IPS-20b (cell line): ENCODE measurements around the gene MCOLN1.

Experiments used
- H3K27ac ChIP-seq: one replicate; pipeline ENCODE4 v1.5.1; 2013; ENCODE audit warnings: low read length
- H3K27me3 ChIP-seq: 2 replicates; pipeline ENCODE4 v1.6.1; 2013; ENCODE audit warnings: mild to moderate bottlenecking, low read length, inconsistent platforms; ENCODE audit not compliant: insufficient read depth
- H3K36me3 ChIP-seq: 2 replicates; pipeline ENCODE4 v1.6.1; 2013; ENCODE audit warnings: low read depth, mild to moderate bottlenecking, inconsistent platforms, low read length, moderate library complexity; ENCODE audit not compliant: insufficient read depth
- H3K4me1 ChIP-seq: 2 replicates; pipeline ENCODE4 v1.6.1; 2013; ENCODE audit warnings: mild to moderate bottlenecking, control low read depth, inconsistent platforms, low read length, moderate library complexity; ENCODE audit not compliant: insufficient read depth
- H3K4me3 ChIP-seq: 2 replicates; pipeline ENCODE4 v1.5.1; 2013; ENCODE audit warnings: mild to moderate bottlenecking, low read length, inconsistent platforms
- H3K9ac ChIP-seq: 2 replicates; pipeline ENCODE4 v1.6.1; 2013; ENCODE audit warnings: low read depth, mild to moderate bottlenecking, inconsistent platforms, low read length, moderate library complexity
- H3K9me3 ChIP-seq: 2 replicates; pipeline ENCODE4 v1.6.1; 2013; ENCODE audit warnings: mild to moderate bottlenecking, low read depth, low read length, inconsistent platforms; ENCODE audit not compliant: insufficient read depth

Gene MCOLN1

DNA sequence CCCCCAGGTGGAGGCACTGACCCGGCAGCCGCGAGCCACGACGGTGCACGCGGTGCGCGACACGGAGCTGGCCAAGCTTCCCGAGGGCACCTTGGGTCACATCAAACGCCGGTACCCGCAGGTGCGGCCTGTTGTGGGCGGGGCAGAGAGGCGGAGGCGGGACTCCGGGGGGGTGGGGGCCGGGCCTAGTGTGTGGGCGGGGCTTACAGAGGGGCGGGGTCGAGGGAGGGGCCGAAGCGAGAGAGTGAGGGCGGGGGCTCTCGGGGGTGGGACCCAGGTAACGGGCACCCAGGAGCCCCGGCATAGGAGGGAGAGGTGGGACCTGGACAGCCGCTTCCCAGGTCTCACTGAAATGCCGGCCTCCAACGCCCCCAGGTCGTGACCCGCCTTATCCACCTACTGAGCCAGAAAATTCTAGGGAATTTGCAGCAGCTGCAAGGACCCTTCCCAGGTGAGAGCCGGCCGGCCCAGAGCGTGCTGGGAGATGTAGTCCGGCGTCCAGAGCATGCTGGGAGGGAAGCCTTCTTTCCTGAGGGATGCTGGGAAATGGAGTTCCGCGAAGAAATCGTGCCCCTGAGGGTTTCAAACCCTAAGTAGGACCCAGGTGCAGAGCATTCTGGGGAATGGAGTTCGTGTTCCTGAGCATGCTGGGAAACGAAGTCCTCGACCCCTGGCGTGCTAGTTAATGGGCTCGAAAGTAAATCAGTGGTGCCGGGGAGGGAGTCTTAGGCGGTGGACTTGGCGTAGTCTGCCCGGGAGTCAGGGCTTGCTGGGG lies 28.8 kb downstream of the MCOLN1 start:
- no peaks in the 10 kb centered on the region for H3K4me1 ChIP-seq
- peaks cover 5% of the 10 kb centered on the region; the same call in 1 of the 2 replicates for H3K36me3 ChIP-seq
- H3K27ac ChIP-seq = no peak overlapping the region
- peak overlapping the region; percentile 62; the same call in 1 of the 2 replicates for H3K4me3 ChIP-seq
- no peaks in the 10 kb centered on the region for H3K27me3 ChIP-seq
- no peak overlapping the region for H3K9ac ChIP-seq
- no peaks in the 10 kb centered on the region for H3K9me3 ChIP-seq

DNA sequence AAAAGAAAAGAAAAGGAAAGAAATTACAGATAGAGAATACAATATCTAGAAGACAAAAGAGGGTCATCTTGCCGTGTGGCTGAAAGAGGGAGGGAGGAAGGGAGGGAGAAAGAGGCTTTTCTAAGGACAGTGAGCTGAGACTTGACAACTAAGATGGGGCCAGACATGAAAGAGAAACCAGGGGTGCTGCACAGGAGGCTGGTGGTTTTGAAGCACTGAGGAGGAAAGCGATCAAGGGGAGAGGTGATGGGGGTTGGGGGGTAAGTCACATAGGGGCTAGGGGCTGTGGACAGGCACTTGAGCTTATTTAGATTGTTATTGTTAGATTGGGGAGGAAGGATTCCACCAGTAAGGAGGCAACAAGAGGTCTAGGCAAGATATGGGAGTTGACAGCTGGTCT lies 30.4 kb downstream of the MCOLN1 start:
- Histone ChIP-seq H3K4me3 (no peak overlapping the region), H3K9me3 (no peaks in the 10 kb centered on the region), H3K4me1 (no peaks in the 10 kb centered on the region), H3K27me3 (no peaks in the 10 kb centered on the region), H3K36me3 (peaks cover 18% of the 10 kb centered on the region), H3K27ac (no peak overlapping the region), H3K9ac (no peak overlapping the region)

DNA sequence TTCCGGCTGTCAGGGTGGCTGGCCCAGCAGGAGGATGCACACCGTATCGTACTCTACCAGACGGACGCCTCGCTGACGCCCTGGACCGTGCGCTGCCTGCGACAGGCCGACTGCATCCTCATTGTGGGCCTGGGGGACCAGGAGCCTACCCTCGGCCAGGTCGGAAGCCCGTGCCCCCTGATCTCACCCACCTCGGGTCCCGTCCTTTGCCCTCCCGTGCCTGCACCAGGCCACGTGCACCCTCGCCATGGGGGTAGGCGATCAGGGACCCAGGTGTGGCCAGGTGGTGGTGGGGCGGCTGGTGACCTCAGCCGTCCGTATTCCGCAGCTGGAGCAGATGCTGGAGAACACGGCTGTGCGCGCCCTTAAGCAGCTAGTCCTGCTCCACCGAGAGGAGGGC lies 32.1 kb downstream of the MCOLN1 start:
- Histone ChIP-seq H3K4me3 (no peak overlapping the region), H3K4me1 (no peaks in the 10 kb centered on the region), H3K27ac (no peak overlapping the region), H3K9me3 (no peaks in the 10 kb centered on the region), H3K36me3 (peaks cover 33% of the 10 kb centered on the region), H3K27me3 (no peaks in the 10 kb centered on the region), H3K9ac (no peak overlapping the region)

DNA sequence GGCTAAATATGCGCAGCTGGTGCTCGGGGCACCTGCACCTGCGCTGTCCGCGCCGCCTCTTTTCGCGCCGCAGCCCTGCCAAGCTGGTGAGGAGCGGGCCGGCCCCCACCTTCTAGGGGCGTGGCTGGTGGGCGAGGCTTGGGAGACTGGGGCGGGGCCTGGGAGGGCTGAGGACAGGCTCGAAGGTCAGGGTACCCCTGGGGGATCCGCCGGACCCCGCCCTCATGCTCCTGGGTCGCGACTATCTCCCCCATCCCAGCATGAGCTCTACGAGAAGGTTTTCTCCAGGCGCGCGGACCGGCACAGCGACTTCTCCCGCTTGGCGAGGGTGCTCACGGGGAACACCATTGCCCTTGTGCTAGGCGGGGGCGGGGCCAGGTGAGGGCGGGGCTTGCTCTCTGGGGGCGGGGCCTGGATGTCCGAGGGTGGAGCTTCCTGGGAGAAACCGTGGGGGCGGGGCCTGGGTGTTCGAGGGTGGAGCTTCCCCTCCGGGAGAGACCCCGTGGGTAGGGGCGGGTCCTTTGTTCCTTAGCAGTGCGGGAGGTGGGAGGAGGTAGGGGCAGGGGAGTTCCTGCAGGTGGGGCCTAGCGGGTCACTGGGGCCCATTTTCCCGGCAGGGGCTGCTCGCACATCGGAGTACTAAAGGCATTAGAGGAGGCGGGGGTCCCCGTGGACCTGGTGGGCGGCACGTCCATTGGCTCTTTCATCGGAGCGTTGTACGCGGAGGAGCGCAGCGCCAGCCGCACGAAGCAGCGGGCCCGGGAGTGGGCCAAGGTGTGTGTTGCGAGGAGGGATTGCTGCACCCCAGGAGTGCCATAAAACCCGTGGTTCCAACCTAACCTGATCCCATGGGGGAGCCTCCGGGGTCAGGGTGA lies 32.8 kb downstream of the MCOLN1 start:
- H3K9me3 ChIP-seq = no peaks in the 10 kb centered on the region
- no peaks in the 10 kb centered on the region for H3K4me1 ChIP-seq
- H3K4me3 ChIP-seq = no peak overlapping the region
- no peak overlapping the region for H3K27ac ChIP-seq
- H3K36me3 ChIP-seq = peaks cover 33% of the 10 kb centered on the region
- no peaks in the 10 kb centered on the region for H3K27me3 ChIP-seq
- no peak overlapping the region for H3K9ac ChIP-seq

DNA sequence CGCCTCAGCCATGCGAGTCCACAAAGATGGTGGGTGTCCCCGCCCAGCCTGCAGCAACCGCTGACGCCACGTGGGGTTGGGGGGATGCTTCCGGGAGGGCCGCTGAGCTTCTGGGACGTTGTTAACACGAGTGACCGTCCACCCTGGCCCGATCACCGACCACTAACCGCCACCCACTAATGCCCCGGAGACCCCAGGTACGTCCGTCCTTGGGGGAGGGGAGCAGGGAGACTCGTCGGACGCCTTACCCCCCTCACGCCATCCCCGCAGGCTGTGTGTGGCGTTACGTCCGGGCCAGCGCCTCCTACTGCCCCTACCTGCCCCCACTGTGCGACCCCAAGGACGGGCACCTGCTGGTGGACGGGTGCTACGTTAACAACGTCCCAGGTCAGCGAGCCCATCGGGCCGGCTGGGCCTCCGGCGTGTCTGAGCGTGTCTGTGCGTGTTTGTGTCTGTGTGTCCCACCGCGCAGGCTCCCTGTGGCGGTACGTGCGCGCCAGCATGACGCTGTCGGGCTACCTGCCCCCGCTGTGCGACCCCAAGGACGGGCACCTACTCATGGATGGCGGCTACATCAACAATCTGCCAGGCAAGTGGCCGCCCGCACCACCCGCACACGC lies 34.4 kb downstream of the MCOLN1 start:
- H3K4me1 ChIP-seq = no peaks in the 10 kb centered on the region

DNA sequence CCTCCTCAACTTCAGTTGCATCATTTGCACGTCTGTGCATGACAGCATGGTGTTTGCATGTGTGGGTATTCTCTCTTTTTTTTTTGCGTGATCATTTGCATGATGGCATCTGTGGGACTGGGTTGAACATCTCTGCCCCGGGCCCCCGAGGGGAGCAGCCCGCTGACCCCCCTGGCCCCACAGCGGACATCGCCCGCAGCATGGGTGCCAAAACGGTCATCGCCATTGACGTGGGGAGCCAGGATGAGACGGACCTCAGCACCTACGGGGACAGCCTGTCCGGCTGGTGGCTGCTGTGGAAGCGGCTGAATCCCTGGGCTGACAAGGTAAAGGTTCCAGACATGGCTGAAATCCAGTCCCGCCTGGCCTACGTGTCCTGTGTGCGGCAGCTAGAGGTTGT lies 36.2 kb downstream of the MCOLN1 start:
- no peaks in the 10 kb centered on the region for H3K9me3 ChIP-seq
- H3K36me3 ChIP-seq = peaks cover 33% of the 10 kb centered on the region
- H3K27ac ChIP-seq = no peak overlapping the region
- H3K4me1 ChIP-seq = no peaks in the 10 kb centered on the region
- no peak overlapping the region for H3K9ac ChIP-seq
- H3K27me3 ChIP-seq = no peaks in the 10 kb centered on the region
- no peak overlapping the region for H3K4me3 ChIP-seq

More for the DNA sequence above, 34.4 kb downstream of the MCOLN1 start:
- no peaks in the 10 kb centered on the region for H3K9me3 ChIP-seq
- H3K27ac ChIP-seq = no peak overlapping the region
- no peak overlapping the region for H3K9ac ChIP-seq
- no peaks in the 10 kb centered on the region for H3K27me3 ChIP-seq
- no peak overlapping the region for H3K4me3 ChIP-seq
- H3K36me3 ChIP-seq = peaks cover 33% of the 10 kb centered on the region

DNA sequence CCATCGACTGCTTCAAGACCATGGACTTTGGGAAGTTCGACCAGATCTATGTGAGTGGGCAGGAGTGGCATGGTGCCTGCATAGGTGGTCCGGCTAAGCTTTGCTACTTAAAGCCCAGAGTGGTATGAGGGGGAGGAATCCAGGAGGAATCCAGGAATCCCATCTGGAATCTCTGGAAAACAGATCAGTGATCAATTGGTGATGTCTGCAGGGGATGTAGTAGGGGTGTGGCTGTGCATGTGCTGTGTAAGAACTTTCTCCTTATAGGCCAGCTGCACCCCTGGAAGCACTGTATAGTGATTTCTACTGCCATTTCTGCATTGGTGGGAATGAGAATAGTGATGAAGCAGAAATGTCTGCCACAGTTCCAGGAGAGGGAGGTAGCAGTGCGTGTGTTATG lies 36.7 kb downstream of the MCOLN1 start:
- no peaks in the 10 kb centered on the region for H3K27me3 ChIP-seq
- no peaks in the 10 kb centered on the region for H3K4me1 ChIP-seq
- no peak overlapping the region for H3K9ac ChIP-seq
- H3K4me3 ChIP-seq = no peak overlapping the region
- H3K36me3 ChIP-seq = peaks cover 33% of the 10 kb centered on the region
- no peak overlapping the region for H3K27ac ChIP-seq
- no peaks in the 10 kb centered on the region for H3K9me3 ChIP-seq

DNA sequence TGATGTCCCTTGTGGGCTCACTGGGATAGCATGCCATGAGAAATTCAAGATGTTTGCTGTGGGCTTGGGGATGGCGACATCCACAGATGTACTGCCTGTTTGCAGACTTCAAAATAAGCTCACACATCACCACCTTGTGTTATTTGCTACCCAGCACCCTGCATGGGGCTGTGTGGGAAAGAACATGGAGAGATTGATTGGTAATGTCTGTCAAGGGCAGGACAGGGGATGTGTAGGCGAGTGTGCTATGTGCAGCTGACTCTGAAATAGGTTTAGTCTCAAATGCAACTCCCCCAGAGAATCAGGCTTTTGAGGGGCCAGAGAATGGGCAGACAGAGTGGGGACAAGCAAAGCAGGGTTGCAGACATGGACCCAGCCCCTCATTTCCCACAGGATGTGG lies 37.8 kb downstream of the MCOLN1 start:
- no peak overlapping the region for H3K9ac ChIP-seq
- no peaks in the 10 kb centered on the region for H3K27me3 ChIP-seq
- no peak overlapping the region for H3K4me3 ChIP-seq
- peaks cover 30% of the 10 kb centered on the region for H3K36me3 ChIP-seq
- H3K27ac ChIP-seq = no peak overlapping the region
- H3K9me3 ChIP-seq = no peaks in the 10 kb centered on the region
- H3K4me1 ChIP-seq = no peaks in the 10 kb centered on the region

DNA sequence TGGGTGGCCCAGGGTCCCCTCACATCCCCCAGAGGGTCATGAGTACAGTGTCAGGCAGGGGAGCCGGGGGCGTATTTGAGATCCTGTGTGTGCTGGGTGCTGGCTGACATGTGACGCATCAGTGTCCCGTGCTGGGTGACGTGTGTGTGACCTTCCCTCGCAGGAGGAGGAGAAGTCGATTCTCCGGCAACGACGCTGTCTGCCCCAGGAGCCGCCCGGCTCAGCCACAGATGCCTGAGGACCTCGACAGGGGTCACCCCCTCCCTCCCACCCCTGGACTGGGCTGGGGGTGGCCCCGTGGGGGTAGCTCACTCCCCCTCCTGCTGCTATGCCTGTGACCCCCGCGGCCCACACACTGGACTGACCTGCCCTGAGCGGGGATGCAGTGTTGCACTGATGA lies 38.9 kb downstream of the MCOLN1 start:
- Histone ChIP-seq H3K27me3 (no peaks in the 10 kb centered on the region), H3K36me3 (peaks cover 27% of the 10 kb centered on the region), H3K9ac (no peak overlapping the region), H3K4me3 (no peak overlapping the region), H3K27ac (no peak overlapping the region), H3K4me1 (no peaks in the 10 kb centered on the region), H3K9me3 (no peaks in the 10 kb centered on the region)

DNA sequence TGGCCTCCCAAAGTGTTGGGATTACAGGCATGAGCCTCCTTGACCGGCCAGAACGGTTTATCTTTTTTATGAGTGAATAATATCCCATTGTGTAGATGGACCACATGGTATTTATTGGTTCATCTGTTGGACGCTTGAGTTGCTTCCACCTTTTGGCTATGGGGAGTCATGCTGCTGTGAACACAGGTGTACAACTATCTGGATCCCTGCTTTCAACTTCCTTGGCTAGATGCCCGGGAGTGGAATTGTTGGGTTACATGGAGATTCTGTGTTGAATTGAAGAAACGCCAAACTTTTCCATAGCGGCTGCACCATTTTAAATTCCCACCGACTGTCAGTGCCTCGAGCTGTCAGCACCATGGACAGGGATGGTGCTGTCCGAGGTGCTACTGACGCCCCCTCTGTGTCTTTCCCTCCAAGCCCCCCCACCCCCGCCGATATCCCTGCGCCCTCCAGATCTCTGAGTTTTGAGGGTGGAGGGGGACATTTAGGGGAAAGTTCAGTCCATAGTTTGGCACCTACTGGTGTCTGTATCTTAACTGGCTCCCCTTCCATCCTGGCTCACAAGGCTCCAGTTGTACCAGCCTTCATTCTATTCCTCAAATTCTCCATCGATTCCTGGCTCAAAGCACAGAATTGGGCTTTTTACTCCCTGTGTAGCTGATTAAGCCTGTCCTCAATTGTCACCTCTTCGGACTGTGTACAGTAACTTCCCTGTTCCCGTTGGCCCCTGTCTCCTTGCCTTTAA lies 40.4 kb downstream of the MCOLN1 start:
- peaks cover 14% of the 10 kb centered on the region for H3K36me3 ChIP-seq
- no peak overlapping the region for H3K4me3 ChIP-seq
- no peaks in the 10 kb centered on the region for H3K27me3 ChIP-seq
- no peaks in the 10 kb centered on the region for H3K4me1 ChIP-seq
- H3K9me3 ChIP-seq = no peaks in the 10 kb centered on the region
- H3K9ac ChIP-seq = no peak overlapping the region
- no peak overlapping the region for H3K27ac ChIP-seq

DNA sequence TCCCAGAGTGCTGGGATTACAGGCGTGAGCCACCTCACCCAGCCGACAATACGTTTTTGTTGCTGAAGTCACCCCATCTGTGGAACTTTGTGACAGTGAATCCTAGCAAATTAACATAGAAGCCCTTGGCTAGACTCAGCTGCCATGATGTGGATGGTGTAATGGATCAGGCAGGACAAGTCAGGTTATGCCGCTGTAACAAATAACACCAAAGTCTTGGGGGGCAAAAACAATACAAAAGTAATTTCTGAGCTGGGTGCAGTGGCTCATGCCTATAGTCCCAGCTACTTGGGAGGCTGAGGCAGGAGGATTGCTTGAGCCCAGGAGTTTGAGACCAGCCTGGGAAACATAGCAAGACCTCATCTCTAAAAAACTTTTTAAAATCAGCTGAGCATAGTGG lies 42.4 kb downstream of the MCOLN1 start:
- H3K9ac ChIP-seq = no peak overlapping the region

More for the DNA sequence above, 42.4 kb downstream of the MCOLN1 start:
- no peaks in the 10 kb centered on the region for H3K27me3 ChIP-seq
- H3K36me3 ChIP-seq = no peaks in the 10 kb centered on the region
- H3K4me1 ChIP-seq = no peaks in the 10 kb centered on the region
- H3K27ac ChIP-seq = no peak overlapping the region
- H3K4me3 ChIP-seq = no peak overlapping the region
- H3K9me3 ChIP-seq = no peaks in the 10 kb centered on the region
